Stomach (tissue), 9 donors: ENCODE data around the gene PRPF6. TPM values are rescaled to one million over a fixed set of nuclear protein-coding genes. Genes with fewer than 3 reads are reported as not detected.
A peak's percentile ranks its signal among the peaks of the same experiment; 100 is the strongest.

Source experiments
- DNase-seq, 2 donors: peaks; one replicate each; pipeline versions ENCODE4 v3.0.0 to v3.0.0-alpha.2; 2013 to 2019
- H3K27ac ChIP-seq, 5 donors: fragments of 200-600 bp in 4 of 5; sonication (generic) in 4 of 5; one replicate each; pipeline ENCODE4 v1.5.1; 2013 to 2019; ENCODE audit warnings: mild to moderate bottlenecking in 1 of 5, moderate library complexity in 1 of 5
- H3K27me3 ChIP-seq, 3 donors: fragments of 200-600 bp; sonication (generic); one replicate each; pipeline ENCODE4 v1.5.1; 2017 to 2019; ENCODE audit warnings: mixed run types in 1 of 3
- H3K36me3 ChIP-seq, 4 donors: fragments of 200-600 bp; sonication (generic); 1 replicate in 3 of 4; 2 replicates in 1 of 4; pipeline ENCODE4 v1.5.1; 2016 to 2019
- H3K4me1 ChIP-seq, 4 donors: fragments of 200-600 bp; sonication (generic); one replicate each; pipeline ENCODE4 v1.5.1; 2016 to 2019
- H3K4me3 ChIP-seq, 4 donors: fragments of 200-600 bp; sonication (generic) in 3 of 4; one replicate each; pipeline ENCODE4 v1.5.1; 2016 to 2019; ENCODE audit warnings: mild to moderate bottlenecking in 1 of 4
- H3K9me3 ChIP-seq, 4 donors: fragments of 200-600 bp; sonication (generic); one replicate each; pipeline ENCODE4 v1.5.1; 2016 to 2019
- EP300 ChIP-seq: sonication (generic); formaldehyde crosslinking; IDR thresholded peaks from one replicate; pipeline ENCODE4 v1.6.1; 2017; ENCODE audit warnings: antibody characterized with exemption
- POLR2A ChIP-seq, 4 donors: fragments of 450-650 bp; IDR thresholded peaks; one replicate each; pipeline ENCODE4 v1.6.1; 2016; ENCODE audit warnings: antibody characterized with exemption in 4 of 4, control low read depth in 2 of 4, mild to moderate bottlenecking in 1 of 4, moderate library complexity in 1 of 4
- POLR2AphosphoS5 ChIP-seq, 3 donors: sonication (generic); formaldehyde crosslinking; IDR thresholded peaks; one replicate each; pipeline ENCODE4 v1.6.1; 2016; ENCODE audit warnings: antibody characterized with exemption in 3 of 3
- WGBS, 5 donors: extraction: QIAGEN DNeasy Blood & Tissue Kit in 3 of 5; methylation state at CpG; one replicate each; pipeline versions ENCODE4 v1.1.5 to v1.1.7; 2013 to 2018; 5-methylcytosine and 5-hydroxymethylcytosine counted together
- intact Hi-C: fragments of 100-400 bp; cut with DNase I; formaldehyde crosslinking; loops from one replicate; pipeline ENCODE4 v1.15.1; 2023; ENCODE audit warnings: low total_unique reads
- polyA plus RNA-seq, 3 donors: library from polyadenylated mRNA; stranded (reverse); fragments of 200-250 nt; gene quantifications; one replicate each; pipeline ENCODE4 v1.2.3, GENCODE V29; 2013
- total RNA-seq, 5 donors: library from RNA; depleted of rRNA; stranded (reverse); fragments of >200 nt; gene quantifications; one replicate each; pipeline versions ENCODE4 v1.1.0 to v1.2.3, GENCODE V29; 2014 to 2016
- TF ChIP-seq, protein P1 (sequence below), 7 experiments: fragments of 450-650 bp in 4 of 7; fragments of 200-600 bp in 3 of 7; sonication (generic) in 3 of 7; IDR thresholded peaks; one replicate each; pipeline ENCODE4 v1.5.1; 2016 to 2019; ENCODE audit warnings: antibody characterized with exemption in 7 of 7, control low read depth in 2 of 7, mild to moderate bottlenecking in 1 of 7
- donor health status: healthy with polysubstance abuse.
- donor health status: Bipolar disorder and iron deficiency.
- donor health status: healthy.

PRPF6 gene
- total and polyA plus RNA-seq, 8 donors, result 27.0 to 67.4 (median 39.6) TPM

DNA sequence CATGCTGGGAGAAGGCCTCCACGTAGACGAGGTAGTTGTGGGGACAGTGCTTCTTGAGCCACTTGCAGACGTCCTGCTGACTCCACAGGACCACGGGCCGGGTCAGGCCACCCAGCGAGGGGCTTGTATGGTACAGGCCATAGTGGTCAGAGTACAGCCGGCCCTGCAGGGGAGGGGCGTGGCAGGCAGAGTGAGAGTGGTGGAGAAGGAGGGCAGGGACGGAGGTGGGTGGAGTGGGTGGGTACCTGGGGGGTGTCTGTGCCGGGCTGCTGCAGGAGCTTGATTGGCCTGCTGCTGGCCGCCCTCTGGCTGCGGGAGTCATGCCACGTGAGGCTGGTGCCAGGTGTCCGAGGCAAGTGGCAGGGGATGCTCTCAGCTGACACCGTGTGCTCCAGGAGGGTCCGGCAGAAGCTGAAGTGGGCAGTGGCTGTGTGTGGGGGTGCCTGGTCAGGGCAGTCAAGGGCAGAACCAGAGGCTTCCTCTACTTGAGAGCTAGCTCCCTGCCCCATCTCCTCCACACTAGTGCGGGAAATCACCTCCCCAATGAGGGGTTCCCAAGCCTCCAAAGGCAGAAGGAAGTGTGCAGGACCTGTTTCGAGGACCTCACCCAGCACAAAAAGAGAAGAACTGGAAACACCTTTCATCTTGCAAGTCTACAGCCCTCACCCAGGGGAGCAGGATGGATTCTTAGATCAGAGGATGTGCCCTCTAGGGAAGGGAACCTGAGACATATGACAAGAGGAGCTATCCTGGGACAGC, 3.8 kb upstream of the PRPF6 start:
- DNase-seq, result peak in 1 of 2 donors; percentile 12
- intact Hi-C loops, result no loop called here
- TF ChIP-seq, protein P1, sequence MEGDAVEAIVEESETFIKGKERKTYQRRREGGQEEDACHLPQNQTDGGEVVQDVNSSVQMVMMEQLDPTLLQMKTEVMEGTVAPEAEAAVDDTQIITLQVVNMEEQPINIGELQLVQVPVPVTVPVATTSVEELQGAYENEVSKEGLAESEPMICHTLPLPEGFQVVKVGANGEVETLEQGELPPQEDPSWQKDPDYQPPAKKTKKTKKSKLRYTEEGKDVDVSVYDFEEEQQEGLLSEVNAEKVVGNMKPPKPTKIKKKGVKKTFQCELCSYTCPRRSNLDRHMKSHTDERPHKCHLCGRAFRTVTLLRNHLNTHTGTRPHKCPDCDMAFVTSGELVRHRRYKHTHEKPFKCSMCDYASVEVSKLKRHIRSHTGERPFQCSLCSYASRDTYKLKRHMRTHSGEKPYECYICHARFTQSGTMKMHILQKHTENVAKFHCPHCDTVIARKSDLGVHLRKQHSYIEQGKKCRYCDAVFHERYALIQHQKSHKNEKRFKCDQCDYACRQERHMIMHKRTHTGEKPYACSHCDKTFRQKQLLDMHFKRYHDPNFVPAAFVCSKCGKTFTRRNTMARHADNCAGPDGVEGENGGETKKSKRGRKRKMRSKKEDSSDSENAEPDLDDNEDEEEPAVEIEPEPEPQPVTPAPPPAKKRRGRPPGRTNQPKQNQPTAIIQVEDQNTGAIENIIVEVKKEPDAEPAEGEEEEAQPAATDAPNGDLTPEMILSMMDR (IDR thresholded peaks at IDR 0.05), result no peak
- TF ChIP-seq POLR2A (IDR thresholded peaks at IDR 0.05), result no peak
- no peak for TF ChIP-seq POLR2AphosphoS5 (IDR thresholded peaks at IDR 0.05)
- TF ChIP-seq EP300, result no peak
- Histone ChIP-seq H3K4me3 (no peak overlapping the region), H3K27me3 (peaks cover 0 to 7% (median 0%) of the 10 kb centered on the region in 3 donors), H3K4me1 (peaks cover 32 to 63% (median 58%) of the 10 kb centered on the region in 4 donors), H3K36me3 (peaks cover 0 to 10% (median 0%) of the 10 kb centered on the region in 4 donors), H3K9me3 (no peaks in the 10 kb centered on the region), H3K27ac (no peak overlapping the region)
- 85 to 92% (median 89%) methylated on average over 18 of the region's 18 CpGs for WGBS, 5 donors

DNA sequence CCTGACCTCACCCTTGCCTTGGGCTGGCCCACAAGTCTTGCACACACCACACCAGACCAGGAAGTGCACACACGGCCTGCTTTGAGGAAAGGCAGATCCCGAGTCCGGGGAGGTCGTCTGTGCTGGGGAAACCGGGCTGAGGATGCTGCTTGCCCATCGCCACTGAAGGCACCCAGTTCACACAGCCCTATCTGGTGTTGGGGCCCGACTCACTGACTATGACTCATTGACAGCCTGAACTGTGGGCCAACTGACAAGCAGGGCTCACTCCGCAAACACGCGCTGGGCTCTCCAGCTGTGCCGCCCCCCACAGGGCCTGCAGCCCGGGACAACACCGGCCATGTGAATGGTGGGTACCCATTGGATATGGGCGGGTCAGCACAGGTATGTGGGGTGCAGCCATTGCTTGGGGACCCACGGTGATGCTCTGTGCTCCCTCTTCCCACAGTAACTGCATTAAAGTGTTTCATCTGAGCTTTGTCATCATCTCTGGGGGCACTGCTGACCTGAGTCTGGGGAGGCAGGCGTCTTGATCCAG, 3.1 kb upstream of the PRPF6 start:
- Histone ChIP-seq H3K4me1 (peaks cover 38 to 69% (median 64%) of the 10 kb centered on the region in 4 donors), H3K36me3 (peaks cover 3 to 14% (median 3%) of the 10 kb centered on the region in 4 donors), H3K27me3 (peaks cover 0 to 7% (median 0%) of the 10 kb centered on the region in 3 donors), H3K27ac (peak overlapping the region in 4 of 5 donors; percentile 87 to 89 (median 89)), H3K4me3 (peak overlapping the region in 1 of 4 donors; percentile 86), H3K9me3 (no peaks in the 10 kb centered on the region)
- DNase-seq, result peak in 1 of 2 donors; percentile 57
- TF ChIP-seq POLR2AphosphoS5 (IDR thresholded peaks at IDR 0.05) (no peak), EP300 (no peak), POLR2A (IDR thresholded peaks at IDR 0.05) (no peak)
- TF ChIP-seq, protein P1 (IDR thresholded peaks at IDR 0.05), result no peak
- WGBS, 5 donors, result 58 to 80% (median 61%) methylated on average over 9 to 16 of the region's 16 CpGs
- intact Hi-C loops, result no loop called here

DNA sequence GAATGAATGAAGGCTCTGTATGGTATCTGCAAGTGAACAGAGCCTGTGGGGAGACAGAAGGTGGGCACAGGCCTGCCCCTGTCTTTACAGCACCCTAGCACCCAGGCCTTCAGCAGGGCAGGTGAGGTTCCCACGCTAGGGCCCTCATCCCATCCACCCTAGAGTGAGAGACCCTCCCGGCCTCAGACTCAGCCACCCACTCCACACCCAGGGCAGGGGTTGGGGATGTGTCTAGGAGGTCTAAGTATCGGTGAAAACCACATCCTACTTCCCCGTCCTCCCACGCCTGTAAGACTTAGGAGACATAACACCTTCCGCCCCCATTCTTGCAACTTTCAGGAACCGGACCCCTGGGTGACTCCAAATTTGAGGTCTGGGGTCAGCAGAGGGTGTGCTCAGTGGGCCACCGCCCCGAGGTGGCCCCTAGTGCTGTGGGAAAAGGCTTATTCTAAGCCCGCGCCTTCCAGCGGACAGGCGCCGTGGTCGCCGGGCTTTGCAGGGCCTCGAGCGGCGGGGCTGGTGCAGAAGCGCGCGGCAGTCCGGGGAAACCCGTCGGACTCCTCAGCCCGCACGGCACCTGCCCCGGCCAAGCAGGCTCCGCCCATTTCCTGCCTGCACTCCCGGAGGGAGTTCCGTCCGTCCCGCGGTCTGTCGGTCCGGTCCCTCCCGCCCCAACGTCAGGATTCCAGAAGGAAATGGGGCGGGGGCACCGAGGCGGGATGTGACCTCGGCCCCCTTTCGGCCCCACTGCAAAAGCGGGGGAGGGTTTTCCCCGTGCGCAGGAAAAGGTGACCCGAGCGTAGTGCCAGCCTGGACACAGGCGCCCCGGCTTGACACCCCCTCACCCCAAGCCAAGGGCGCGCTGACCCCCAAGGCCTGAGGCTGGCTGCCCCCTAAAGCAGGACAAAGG, 2.4 kb upstream of the PRPF6 start:
- H3K4me3 ChIP-seq, result peak overlapping the region; percentile 61 to 86 (median 71)
- H3K27me3 ChIP-seq, result peaks cover 0 to 7% (median 0%) of the 10 kb centered on the region in 3 donors
- DNase-seq, result peak; percentile 89 to 93
- peaks cover 34 to 70% (median 66%) of the 10 kb centered on the region in 4 donors for H3K4me1 ChIP-seq
- peaks cover 10 to 21% (median 11%) of the 10 kb centered on the region in 4 donors for H3K36me3 ChIP-seq
- TF ChIP-seq POLR2AphosphoS5 (IDR thresholded peaks at IDR 0.05) (peak in 2 of 3 donors; percentile 69 to 71), POLR2A (IDR thresholded peaks at IDR 0.05) (no peak)
- intact Hi-C loops, result no loop called here
- peak overlapping the region; percentile 87 to 90 (median 89) for H3K27ac ChIP-seq
- no peaks in the 10 kb centered on the region for H3K9me3 ChIP-seq
- WGBS, 5 donors, result 6 to 17% (median 7%) methylated on average over 9 to 52 of the region's 52 CpGs

DNA sequence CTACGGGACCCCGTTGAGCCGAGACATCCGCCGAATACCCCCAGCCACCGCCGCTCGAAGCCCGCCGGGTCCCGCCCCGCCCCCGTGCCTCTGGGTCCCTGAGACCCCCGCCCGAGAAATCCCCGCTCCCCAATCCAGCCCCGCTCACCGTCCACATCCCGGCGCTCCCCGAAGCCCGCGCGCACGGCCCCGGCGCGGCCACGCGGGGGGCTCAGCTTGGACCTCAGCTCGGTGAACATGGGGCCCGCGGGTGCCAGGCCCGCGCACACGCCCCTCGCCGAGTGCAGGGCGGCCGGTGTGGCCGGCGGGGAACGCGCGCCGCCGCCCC, 1.7 kb upstream of the PRPF6 start:
- peak in 1 of 2 donors; percentile 50 for DNase-seq
- Histone ChIP-seq H3K9me3 (no peaks in the 10 kb centered on the region), H3K27me3 (peaks cover 0 to 7% (median 0%) of the 10 kb centered on the region in 3 donors), H3K27ac (peak overlapping the region; percentile 87 to 90 (median 89)), H3K36me3 (peaks cover 17 to 27% (median 17%) of the 10 kb centered on the region in 4 donors), H3K4me1 (peaks cover 33 to 70% (median 60%) of the 10 kb centered on the region in 4 donors), H3K4me3 (peak overlapping the region; percentile 61 to 86 (median 71))
- 0 to 2% (median 0%) methylated on average over 17 to 47 of the region's 47 CpGs; no CpG with 5 or more reads in 1 of the 5 donors for WGBS, 5 donors
- intact Hi-C loops, result no loop called here
- TF ChIP-seq POLR2A (IDR thresholded peaks at IDR 0.05) (no peak), POLR2AphosphoS5 (IDR thresholded peaks at IDR 0.05) (no peak), EP300 (no peak)
- TF ChIP-seq, protein P1 (IDR thresholded peaks at IDR 0.05), result no peak
